Caco-2 (cell line): ENCODE results near the gene PCDHGA5. TPM values are rescaled to one million over a fixed set of nuclear protein-coding genes. Genes with fewer than 3 reads are reported as not detected.

ENCODE experiments used
- BruUV-seq: library from RNA; stranded (reverse); fragments of 400-500 nt; replicated peaks from 2 replicates; lab custom pipeline; 2021; lab: Mats Ljungman, UMichigan
- CTCF ChIA-PET: fragments of 300-600 bp; sonication (Branson Sonifier 250); formaldehyde crosslinking; loops from one replicate; lab custom pipeline; 2022; ENCODE audit warnings: antibody characterized with exemption; lab: Charles Lee
- POLR2A ChIA-PET: fragments of 300-600 bp; sonication (Branson Sonifier 250); formaldehyde crosslinking; loops from one replicate; lab custom pipeline; 2022; ENCODE audit warnings: antibody characterized with exemption; lab: Charles Lee
- DNase-seq, 2 experiments: peaks; one replicate each; pipeline versions ENCODE4 v3.0.0 to v3.0.0-alpha.2; 2020 to 2022
- H3K27me3 ChIP-seq: replicated peaks from 2 replicates; pipeline ENCODE4 v1.6.0; 2011; ENCODE audit warnings: low read length; ENCODE audit not compliant: control insufficient read depth, insufficient read depth
- H3K36me3 ChIP-seq: 2 replicates; pipeline ENCODE4 v1.5.1; 2011; ENCODE audit warnings: low read length; ENCODE audit not compliant: control insufficient read depth, insufficient read depth
- H3K4me1 ChIP-seq: fragments of 250-450 bp; sonication (Bioruptor Pico); 2 replicates; pipeline ENCODE4 v1.5.1; 2020; ENCODE audit warnings: mild to moderate bottlenecking
- H3K4me3 ChIP-seq: 2 replicates; pipeline ENCODE4 v1.5.1; 2011; ENCODE audit warnings: low read depth, mild to moderate bottlenecking, control low read depth, low read length
- H3K9me3 ChIP-seq: fragments of 250-450 bp; sonication (Bioruptor Pico); 2 replicates; pipeline ENCODE4 v1.5.1; 2020; ENCODE audit warnings: mild to moderate bottlenecking, moderate library complexity
- H3K27ac Mint-ChIP-seq: one replicate; pipeline ENCODE4 v1.8.0; 2022; ENCODE audit warnings: mixed read lengths; ENCODE audit not compliant: unreplicated experiment
- H3K27me3 Mint-ChIP-seq: one replicate; pipeline ENCODE4 v1.8.0; 2022; ENCODE audit warnings: mixed read lengths; ENCODE audit not compliant: insufficient read depth, unreplicated experiment
- H3K36me3 Mint-ChIP-seq: one replicate; pipeline ENCODE4 v1.8.0; 2022; ENCODE audit warnings: mild to moderate bottlenecking, mixed read lengths; ENCODE audit not compliant: insufficient read depth, unreplicated experiment
- H3K4me1 Mint-ChIP-seq: one replicate; pipeline ENCODE4 v1.8.0; 2022; ENCODE audit warnings: low read depth, mixed read lengths; ENCODE audit not compliant: unreplicated experiment
- H3K4me3 Mint-ChIP-seq: one replicate; pipeline ENCODE4 v1.8.0; 2022; ENCODE audit warnings: mild to moderate bottlenecking, moderate library complexity, mixed read lengths; ENCODE audit not compliant: unreplicated experiment
- H3K9me3 Mint-ChIP-seq: one replicate; pipeline ENCODE4 v1.8.0; 2022; ENCODE audit warnings: mixed read lengths; ENCODE audit not compliant: unreplicated experiment
- intact Hi-C: fragments of 100-400 bp; cut with micrococcal nuclease; formaldehyde crosslinking; loops from one replicate; pipeline ENCODE4 v1.10.0; 2022; ENCODE audit not compliant: unreplicated experiment
- total RNA-seq: library from RNA; stranded (reverse); gene quantifications from 2 replicates; pipeline ENCODE4 v1.2.3, GENCODE V29; 2022
- TF ChIP-seq, protein P1 (sequence below), 2 experiments: fragments of 200-600 bp in 1 of 2; IDR thresholded peaks; 1 replicate in 1 of 2; 2 replicates in 1 of 2; pipeline versions ENCODE4 v1.5.1 to v1.8.0; 2011 to 2022; ENCODE audit warnings: antibody characterized with exemption in 1 of 2, control low read depth in 1 of 2, inconsistent platforms in 1 of 2, low read depth in 1 of 2, low read length in 1 of 2, mild to moderate bottlenecking in 1 of 2, moderate library complexity in 1 of 2; ENCODE audit not compliant: insufficient read depth in 1 of 2, severe bottlenecking in 1 of 2, unreplicated experiment in 1 of 2

The PCDHGA5 gene
- total RNA-seq, 1 experiment from 2014 or later, result 0.57 TPM

DNA sequence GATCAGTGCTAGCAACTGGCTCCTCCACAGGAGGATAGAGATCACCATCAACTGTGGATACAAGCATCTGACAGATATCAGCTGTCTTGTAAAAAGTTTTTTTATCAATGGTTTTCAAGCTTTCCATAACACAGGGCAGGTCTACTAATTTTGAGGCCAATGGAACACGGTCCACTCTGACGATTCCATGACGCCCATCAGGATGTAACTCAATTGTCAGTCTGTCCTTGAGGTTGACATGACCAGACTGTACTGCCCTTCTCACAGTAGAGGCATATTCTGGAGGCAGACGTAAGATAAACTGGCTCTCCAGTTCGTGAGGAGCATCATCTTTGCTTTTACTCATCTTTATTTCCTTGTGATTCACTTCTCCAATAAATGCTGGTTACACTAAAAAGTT, 44.3 kb upstream of the PCDHGA5 start:
- BruUV-seq, result no TSS peak
- TF ChIP-seq, protein P1, sequence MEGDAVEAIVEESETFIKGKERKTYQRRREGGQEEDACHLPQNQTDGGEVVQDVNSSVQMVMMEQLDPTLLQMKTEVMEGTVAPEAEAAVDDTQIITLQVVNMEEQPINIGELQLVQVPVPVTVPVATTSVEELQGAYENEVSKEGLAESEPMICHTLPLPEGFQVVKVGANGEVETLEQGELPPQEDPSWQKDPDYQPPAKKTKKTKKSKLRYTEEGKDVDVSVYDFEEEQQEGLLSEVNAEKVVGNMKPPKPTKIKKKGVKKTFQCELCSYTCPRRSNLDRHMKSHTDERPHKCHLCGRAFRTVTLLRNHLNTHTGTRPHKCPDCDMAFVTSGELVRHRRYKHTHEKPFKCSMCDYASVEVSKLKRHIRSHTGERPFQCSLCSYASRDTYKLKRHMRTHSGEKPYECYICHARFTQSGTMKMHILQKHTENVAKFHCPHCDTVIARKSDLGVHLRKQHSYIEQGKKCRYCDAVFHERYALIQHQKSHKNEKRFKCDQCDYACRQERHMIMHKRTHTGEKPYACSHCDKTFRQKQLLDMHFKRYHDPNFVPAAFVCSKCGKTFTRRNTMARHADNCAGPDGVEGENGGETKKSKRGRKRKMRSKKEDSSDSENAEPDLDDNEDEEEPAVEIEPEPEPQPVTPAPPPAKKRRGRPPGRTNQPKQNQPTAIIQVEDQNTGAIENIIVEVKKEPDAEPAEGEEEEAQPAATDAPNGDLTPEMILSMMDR (IDR thresholded peaks at IDR 0.05; ENCODE audit: insufficient read depth in 1 of 2, low read depth in 1 of 2, low read length in 1 of 2, severe bottlenecking in 1 of 2, unreplicated experiment in 1 of 2), result no peak
- peaks cover 61% of the 10 kb centered on the region for H3K36me3 Mint-ChIP-seq
- Histone ChIP-seq H3K27me3 (no peaks in the 10 kb centered on the region), H3K36me3 (peaks cover 6% of the 10 kb centered on the region; the same call in 1 of the 2 replicates), H3K9me3 (peaks cover 22% of the 10 kb centered on the region), H3K4me3 (peak overlapping the region; percentile 95), H3K4me1 (peaks cover 5% of the 10 kb centered on the region; the same call in 1 of the 2 replicates)
- POLR2A ChIA-PET, result interaction anchor here (0.6 to 1.7 kb wide), 6 partner anchors 11 to 299 kb away, joined by 3 to 9 read pairs (median 4); partner anchors contain the start of genes DIAPH1, PCDHB14, PCDHGA1 and PCDHGA11
- H3K4me3 Mint-ChIP-seq, result peak overlapping the region; percentile 96
- intact Hi-C loops, result loop anchor here (1.0 to 5.0 kb wide), 2 partner anchors 93 to 205 kb away; partner anchors contain the start of gene PCDHGA10
- CTCF ChIA-PET, result interaction anchor here (0.9 to 1.6 kb wide), 6 partner anchors 50 to 272 kb away, joined by 3 to 13 read pairs (median 4); partner anchors contain the start of genes PCDHB14 and PCDHGB3
- peaks cover 35% of the 10 kb centered on the region for H3K9me3 Mint-ChIP-seq
- H3K27me3 Mint-ChIP-seq, result no peaks in the 10 kb centered on the region
- H3K27ac Mint-ChIP-seq, result peak overlapping the region; percentile 100
- peaks cover 6% of the 10 kb centered on the region for H3K4me1 Mint-ChIP-seq
- no peak for DNase-seq

- DNase-seq, result peak; percentile 94 to 95
- TF ChIP-seq, protein P1 (IDR thresholded peaks at IDR 0.05; ENCODE audit: insufficient read depth in 1 of 2, low read depth in 1 of 2, low read length in 1 of 2, severe bottlenecking in 1 of 2, unreplicated experiment in 1 of 2), result peak; percentile 87 to 93
- H3K4me1 Mint-ChIP-seq, result peaks cover 6% of the 10 kb centered on the region
- peak within 1 kb of the TSS; percentile 95 for H3K4me3 ChIP-seq
- H3K27me3 ChIP-seq, result no peaks in the 10 kb centered on the region
- H3K4me1 ChIP-seq, result peaks cover 5% of the 10 kb centered on the region; the same call in 1 of the 2 replicates
- H3K36me3 Mint-ChIP-seq, result peaks cover 55% of the 10 kb centered on the region
- ChIA-PET POLR2A (interaction anchor here (0.6 to 1.7 kb wide), 11 partner anchors 10 to 675 kb away, joined by 3 to 13 read pairs (median 4); partner anchors contain the start of genes DIAPH1, PCDHB14, PCDHGA1 and PCDHGA10), CTCF (interaction anchor here (0.9 to 1.6 kb wide), 10 partner anchors 10 to 272 kb away, joined by 3 to 13 read pairs (median 4); partner anchors contain the start of genes PCDHB14, PCDHGA1, PCDHGA3 and PCDHGB3)
- TSS peak; percentile 68 for BruUV-seq
- H3K9me3 ChIP-seq, result peaks cover 22% of the 10 kb centered on the region
- H3K9me3 Mint-ChIP-seq, result peaks cover 27% of the 10 kb centered on the region
- peak within 1 kb of the TSS; percentile 96 for H3K4me3 Mint-ChIP-seq
- intact Hi-C loops, result loop anchor here (1.0 to 5.0 kb wide), 2 partner anchors 92 to 204 kb away; partner anchors contain the start of gene PCDHGA10
- peaks cover 6% of the 10 kb centered on the region; the same call in 1 of the 2 replicates for H3K36me3 ChIP-seq
- peak within 1 kb of the TSS; percentile 100 for H3K27ac Mint-ChIP-seq
- H3K27me3 Mint-ChIP-seq, result no peaks in the 10 kb centered on the region
These were observed 43.5 kb upstream of the PCDHGA5 start, which contains the start of gene TAF7 for GRCh38 chr5:141320225-141321169. TSS of gene TAF7 (minus strand) at chr5:141320784. CDS start at chr5:141320044, 740 bp downstream.

- H3K4me3 ChIP-seq, result no peak overlapping the region
- H3K36me3 ChIP-seq, result peaks cover 6% of the 10 kb centered on the region; the same call in 1 of the 2 replicates
- Mint-ChIP-seq H3K27ac (no peak overlapping the region), H3K9me3 (peaks cover 21% of the 10 kb centered on the region), H3K36me3 (peaks cover 38% of the 10 kb centered on the region), H3K4me1 (peaks cover 6% of the 10 kb centered on the region), H3K27me3 (no peaks in the 10 kb centered on the region), H3K4me3 (no peak overlapping the region)
- TF ChIP-seq, protein P1 (IDR thresholded peaks at IDR 0.05; ENCODE audit: insufficient read depth in 1 of 2, low read depth in 1 of 2, low read length in 1 of 2, severe bottlenecking in 1 of 2, unreplicated experiment in 1 of 2), result no peak
- no peak for DNase-seq
- H3K9me3 ChIP-seq, result peaks cover 22% of the 10 kb centered on the region
- ChIA-PET POLR2A (no interaction called here), CTCF (no interaction called here)
- BruUV-seq, result no TSS peak
- H3K4me1 ChIP-seq, result peaks cover 5% of the 10 kb centered on the region; the same call in 1 of the 2 replicates
- H3K27me3 ChIP-seq, result no peaks in the 10 kb centered on the region
- intact Hi-C loops, result loop anchor here (5.0 kb wide), 1 partner anchor 90 kb away; the partner anchor contains the start of gene PCDHGA10
These were observed 41.7 kb upstream of the PCDHGA5 start for GRCh38 chr5:141322261-141322660.
